GM21786 (cell line): ENCODE results near the gene PCDHGA7.
"Not testable (repeated sequence)": the region's sequence is repeated elsewhere in the genome, so short reads cannot be mapped to it uniquely, and the experiment has no call there.

Experiments used
- ATAC-seq: cut with Tn5 transposase; IDR thresholded peaks from one replicate; pipeline ENCODE4 v1.9.1; 2021; ENCODE audit not compliant: unreplicated experiment

Gene PCDHGA7

DNA sequence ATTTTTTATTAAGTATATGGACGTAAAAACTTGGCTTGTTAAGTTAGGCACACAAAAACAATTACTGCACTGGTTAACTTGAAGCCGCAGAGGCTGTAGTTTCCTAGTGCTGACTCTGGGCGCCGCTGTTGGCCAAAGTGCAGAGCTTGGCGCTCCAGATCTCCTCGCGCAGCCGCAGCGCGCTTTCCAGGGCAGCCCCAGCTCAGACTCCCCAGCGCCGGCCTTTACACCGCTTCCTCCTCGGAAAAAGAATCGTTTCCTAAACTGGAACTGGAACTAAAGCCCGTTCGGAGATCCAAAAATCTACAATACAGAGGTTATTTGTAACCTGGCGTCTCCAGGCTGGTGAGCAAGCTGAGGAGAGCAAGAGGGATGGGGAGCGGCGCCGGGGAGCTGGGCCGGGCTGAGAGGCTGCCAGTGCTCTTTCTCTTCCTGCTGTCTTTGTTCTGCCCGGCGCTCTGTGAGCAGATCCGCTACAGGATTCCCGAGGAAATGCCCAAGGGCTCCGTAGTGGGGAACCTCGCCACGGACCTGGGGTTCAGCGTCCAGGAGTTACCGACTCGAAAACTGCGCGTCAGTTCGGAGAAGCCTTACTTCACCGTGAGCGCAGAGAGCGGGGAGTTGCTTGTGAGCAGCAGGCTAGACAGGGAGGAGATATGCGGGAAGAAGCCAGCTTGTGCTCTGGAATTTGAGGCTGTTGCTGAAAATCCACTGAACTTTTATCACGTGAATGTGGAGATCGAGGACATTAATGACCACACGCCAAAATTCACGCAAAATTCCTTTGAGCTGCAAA is 15.4 kb downstream of the PCDHGA7 start, which contains the start of gene PCDHGB5:
TSS of gene PCDHGB5 (plus strand) at position 192 of the 796 bp plus-strand sequence. CDS start at position 373, 181 bp downstream.
- ATAC-seq: peak; percentile 97

- no peak for ATAC-seq
Observed at GRCh38 chr5:141398608-141399007, 16.1 kb downstream of the PCDHGA7 start.

DNA sequence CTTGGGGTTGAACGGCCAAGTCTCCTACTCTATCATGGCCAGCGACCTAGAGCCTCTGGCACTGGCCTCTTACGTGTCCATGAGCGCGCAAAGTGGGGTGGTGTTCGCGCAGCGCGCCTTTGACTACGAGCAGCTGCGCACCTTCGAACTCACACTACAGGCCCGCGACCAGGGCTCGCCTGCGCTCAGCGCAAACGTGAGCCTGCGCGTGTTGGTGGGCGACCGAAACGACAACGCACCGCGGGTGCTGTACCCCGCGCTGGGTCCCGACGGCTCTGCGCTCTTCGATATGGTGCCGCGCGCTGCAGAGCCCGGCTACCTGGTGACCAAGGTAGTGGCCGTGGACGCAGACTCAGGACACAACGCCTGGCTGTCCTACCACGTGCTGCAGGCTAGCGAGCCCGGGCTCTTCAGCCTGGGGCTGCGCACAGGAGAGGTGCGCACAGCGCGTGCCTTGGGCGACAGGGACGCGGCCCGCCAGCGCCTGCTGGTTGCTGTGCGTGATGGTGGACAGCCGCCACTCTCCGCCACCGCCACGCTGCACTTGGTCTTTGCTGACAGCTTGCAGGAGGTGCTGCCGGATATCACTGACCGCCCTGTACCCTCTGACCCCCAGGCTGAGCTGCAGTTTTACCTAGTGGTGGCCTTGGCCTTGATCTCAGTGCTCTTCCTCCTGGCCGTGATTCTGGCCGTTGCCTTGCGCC is 17.2 kb downstream of the PCDHGA7 start:
- ATAC-seq: no peak

DNA sequence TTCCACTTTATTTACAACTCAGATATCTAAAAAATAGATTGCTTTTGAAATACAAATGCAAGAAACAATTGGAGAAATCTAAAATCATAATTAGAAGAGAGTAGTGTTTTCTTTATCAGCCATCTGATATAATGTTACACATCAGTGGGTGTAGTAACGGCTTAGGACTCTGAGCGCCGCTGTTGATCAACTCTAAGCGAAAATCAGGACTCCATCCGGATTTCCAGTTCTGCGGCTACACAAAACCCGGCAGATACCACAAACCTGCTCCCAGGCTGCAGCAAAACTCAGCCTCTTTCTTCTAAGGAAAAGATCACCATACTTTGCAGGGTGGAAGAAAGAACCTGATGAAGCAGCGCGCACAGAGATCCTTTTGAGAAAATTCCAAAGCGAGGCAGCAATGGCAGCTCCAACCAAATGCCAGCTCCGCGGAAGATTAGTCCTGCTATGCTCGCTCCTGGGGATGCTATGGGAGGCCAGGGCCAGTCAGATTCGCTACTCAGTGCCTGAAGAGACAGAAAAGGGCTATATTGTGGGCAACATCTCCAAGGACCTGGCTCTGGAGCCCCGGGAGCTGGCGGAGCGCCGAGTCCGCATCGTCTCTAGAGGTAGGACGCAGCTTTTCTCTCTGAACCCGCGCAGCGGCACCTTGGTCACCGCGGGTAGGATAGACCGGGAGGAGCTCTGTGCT is 20.2 kb downstream of the PCDHGA7 start, which contains the start of gene PCDHGA9:
TSS of gene PCDHGA9 (plus strand) at position 226 of the 691 bp plus-strand sequence. CDS start at position 401, 175 bp downstream.
- ATAC-seq: no peak

GRCh38 chr5:141403387-141403786 is 20.8 kb downstream of the PCDHGA7 start:
- ATAC-seq: no peak

DNA sequence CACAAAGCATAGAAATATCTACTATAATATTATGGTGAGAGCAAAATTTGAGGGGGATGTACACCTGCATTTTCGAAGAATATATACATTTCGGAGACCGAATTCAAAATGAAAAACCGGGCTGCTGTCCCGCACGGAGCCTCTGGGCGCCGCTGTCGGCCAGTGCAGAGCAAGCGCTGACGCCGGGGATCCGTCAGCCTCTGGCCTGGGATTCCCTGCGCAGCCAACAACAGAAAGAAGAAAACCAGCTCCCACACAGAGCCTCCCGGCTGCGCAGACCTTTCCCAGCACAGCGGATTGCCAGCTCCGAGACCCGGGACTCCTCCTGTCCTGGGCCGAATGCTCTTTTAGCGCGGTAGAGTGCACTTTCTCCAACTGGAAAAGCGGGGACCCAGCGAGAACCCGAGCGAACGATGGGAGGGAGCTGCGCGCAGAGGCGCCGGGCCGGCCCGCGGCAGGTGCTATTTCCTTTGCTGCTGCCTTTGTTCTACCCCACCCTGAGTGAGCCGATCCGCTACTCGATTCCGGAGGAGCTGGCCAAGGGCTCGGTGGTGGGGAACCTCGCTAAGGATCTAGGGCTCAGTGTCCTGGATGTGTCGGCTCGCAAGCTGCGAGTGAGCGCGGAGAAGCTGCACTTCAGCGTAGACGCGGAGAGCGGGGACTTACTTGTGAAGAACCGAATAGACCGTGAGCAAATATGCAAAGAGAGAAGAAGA is 25.4 kb downstream of the PCDHGA7 start, which contains the start of gene PCDHGB6:
TSS of gene PCDHGB6 (plus strand) at position 232 of the 716 bp plus-strand sequence. CDS start at position 414, 182 bp downstream.
- ATAC-seq: peak; percentile 65

- no peak for ATAC-seq
Observed at GRCh38 chr5:141409598-141410306, 27.2 kb downstream of the PCDHGA7 start.

DNA sequence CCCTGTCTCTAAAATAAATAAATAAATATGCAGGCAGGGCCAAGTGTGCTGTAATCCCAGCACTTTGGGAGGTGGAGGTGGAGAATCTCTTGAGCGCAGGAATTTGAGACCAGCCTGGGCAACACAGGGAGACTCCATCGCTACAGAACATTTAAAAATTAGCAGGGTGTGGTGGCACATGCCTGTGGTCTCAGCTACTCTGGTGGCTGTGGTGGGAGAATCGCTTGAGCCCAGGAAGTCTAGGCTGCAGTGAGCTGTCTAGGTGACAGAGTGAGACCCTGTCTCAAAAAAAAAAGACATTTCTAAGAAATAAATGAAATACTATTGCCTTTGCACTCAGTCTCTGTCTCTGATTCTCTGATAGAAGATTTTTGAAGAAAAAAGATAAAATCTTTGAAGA is 29.0 kb downstream of the PCDHGA7 start:
- ATAC-seq: no peak

- peak; percentile 78 for ATAC-seq
Observed at GRCh38 chr5:141412854-141413539, 30.5 kb downstream of the PCDHGA7 start, which contains the start of gene PCDHGA10. Gene PCDHGA10, plus strand, starts transcription at chr5:141412987. Its CDS starts 189 bp downstream, at chr5:141413176.

GRCh38 chr5:141413540-141414069 is 31.1 kb downstream of the PCDHGA7 start:
- ATAC-seq: no peak

GRCh38 chr5:141414548-141415274 is 32.2 kb downstream of the PCDHGA7 start:
- not testable (repeated sequence) for ATAC-seq

DNA sequence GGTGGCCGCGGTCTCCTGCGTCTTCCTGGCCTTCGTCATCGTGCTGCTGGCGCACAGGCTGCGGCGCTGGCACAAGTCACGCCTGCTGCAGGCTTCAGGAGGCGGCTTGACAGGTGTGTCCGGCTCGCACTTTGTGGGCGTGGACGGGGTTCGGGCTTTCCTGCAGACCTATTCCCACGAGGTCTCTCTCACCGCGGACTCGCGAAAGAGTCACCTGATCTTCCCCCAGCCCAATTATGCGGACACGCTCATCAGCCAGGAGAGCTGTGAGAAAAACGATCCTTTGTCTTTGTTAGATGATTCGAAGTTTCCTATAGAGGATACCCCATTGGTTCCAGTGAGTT is 32.7 kb downstream of the PCDHGA7 start:
- ATAC-seq: not testable (repeated sequence)

GRCh38 chr5:141417494-141418172 is 35.1 kb downstream of the PCDHGA7 start, which contains the start of gene PCDHGB7:
Gene PCDHGB7, plus strand, starts transcription at chr5:141417677. Its CDS starts 183 bp downstream, at chr5:141417860.
- ATAC-seq: peak; percentile 70

DNA sequence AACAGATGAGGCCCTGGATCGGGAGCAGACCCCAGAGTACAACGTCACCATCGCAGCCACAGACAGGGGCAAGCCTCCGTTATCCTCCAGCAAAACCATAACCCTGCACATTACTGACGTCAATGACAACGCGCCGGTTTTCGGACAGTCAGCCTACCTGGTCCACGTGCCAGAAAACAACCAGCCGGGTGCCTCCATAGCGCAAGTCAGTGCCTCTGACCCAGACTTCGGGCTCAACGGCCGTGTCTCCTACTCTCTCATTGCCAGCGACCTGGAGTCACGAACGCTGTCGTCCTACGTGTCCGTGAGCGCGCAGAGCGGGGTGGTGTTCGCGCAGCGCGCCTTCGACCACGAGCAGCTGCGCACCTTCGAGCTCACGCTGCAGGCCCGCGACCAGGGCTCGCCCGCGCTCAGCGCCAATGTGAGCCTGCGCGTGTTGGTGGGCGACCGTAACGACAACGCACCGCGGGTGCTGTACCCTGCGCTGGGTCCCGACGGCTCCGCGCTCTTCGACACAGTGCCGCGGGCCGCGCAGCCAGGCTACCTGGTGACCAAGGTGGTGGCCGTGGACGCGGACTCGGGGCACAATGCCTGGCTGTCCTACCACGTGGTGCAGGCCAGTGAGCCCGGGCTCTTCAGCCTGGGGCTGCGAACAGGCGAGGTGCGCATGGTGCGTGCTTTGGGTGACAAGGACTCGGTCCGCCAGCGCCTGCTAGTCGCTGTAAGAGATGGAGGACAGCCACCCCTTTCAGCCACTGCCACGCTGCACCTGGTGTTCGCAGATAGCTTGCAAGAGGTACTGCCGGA is 36.7 kb downstream of the PCDHGA7 start:
- no peak for ATAC-seq

DNA sequence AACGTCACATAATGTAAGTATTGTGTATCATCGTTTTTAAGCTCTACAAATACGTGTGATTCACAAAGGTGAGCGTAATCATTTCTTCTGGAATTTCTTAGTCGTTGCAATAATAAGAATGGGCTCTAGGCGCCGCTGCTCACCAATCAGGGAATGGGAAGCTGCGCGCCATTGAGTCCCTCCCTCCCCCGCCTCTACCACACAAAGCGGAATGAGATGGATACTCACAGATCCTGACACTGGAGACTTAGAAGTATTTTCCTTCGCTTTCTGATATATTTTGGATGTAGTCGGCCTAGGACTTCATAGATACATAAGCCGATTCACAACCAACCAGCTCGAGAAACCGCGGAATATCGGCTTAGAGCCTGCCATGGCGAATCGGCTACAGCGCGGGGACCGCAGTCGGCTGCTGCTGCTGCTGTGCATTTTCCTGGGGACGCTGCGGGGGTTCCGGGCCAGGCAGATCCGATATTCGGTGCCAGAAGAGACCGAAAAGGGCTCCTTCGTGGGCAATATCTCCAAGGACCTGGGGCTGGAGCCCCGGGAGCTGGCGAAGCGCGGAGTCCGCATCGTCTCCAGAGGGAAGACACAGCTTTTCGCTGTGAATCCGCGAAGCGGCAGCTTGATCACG is 38.4 kb downstream of the PCDHGA7 start, which contains the start of gene PCDHGA11:
TSS of gene PCDHGA11 (plus strand) at position 197 of the 634 bp plus-strand sequence. CDS start at position 374, 177 bp downstream.
- peak; percentile 46 for ATAC-seq

- no peak for ATAC-seq
Observed at GRCh38 chr5:141421489-141421855, 38.9 kb downstream of the PCDHGA7 start.
